SK-N-SH treated with all-trans-retinoic acid at 6 μM for 48 hours (cell line): ENCODE measurements around the gene RAPGEF1.

ENCODE experiments used
- ARNTL ChIP-seq: fragments of 450-650 bp; formaldehyde crosslinking; IDR thresholded peaks from 2 replicates; pipeline ENCODE4 v1.5.0; 2020; ENCODE audit warnings: low read depth, mild to moderate bottlenecking, moderate library complexity, borderline replicate concordance
- BACH2 ChIP-seq: fragments of 250-450 bp; sonication (Bioruptor Pico); IDR thresholded peaks from 2 replicates; pipeline ENCODE4 v1.9.0; 2021; ENCODE audit warnings: mild to moderate bottlenecking, borderline replicate concordance
- CREB5 ChIP-seq: fragments of 250-450 bp; sonication (Bioruptor Pico); IDR thresholded peaks from 2 replicates; pipeline ENCODE4 v1.5.1; 2020; ENCODE audit warnings: low read depth, mild to moderate bottlenecking, moderate library complexity
- OSR1 ChIP-seq: fragments of 250-450 bp; sonication (Bioruptor Pico); IDR thresholded peaks from 2 replicates; pipeline ENCODE4 v1.8.0; 2022; ENCODE audit warnings: moderate library complexity, mild to moderate bottlenecking, inconsistent platforms
- PATZ1 ChIP-seq: fragments of 250-450 bp; sonication (Bioruptor Pico); IDR thresholded peaks from 2 replicates; pipeline ENCODE4 v1.8.0; 2020; ENCODE audit warnings: mild to moderate bottlenecking, moderate library complexity, borderline replicate concordance
- POU6F1 ChIP-seq: fragments of 250-450 bp; sonication (Bioruptor Pico); IDR thresholded peaks from 2 replicates; pipeline ENCODE4 v1.8.0; 2021; ENCODE audit warnings: low read depth, mild to moderate bottlenecking, moderate library complexity, borderline replicate concordance
- PPARA ChIP-seq: fragments of 250-450 bp; sonication (Bioruptor Pico); IDR thresholded peaks from 2 replicates; pipeline ENCODE4 v1.5.0; 2020; ENCODE audit warnings: mild to moderate bottlenecking, borderline replicate concordance
- RARB ChIP-seq: fragments of 250-450 bp; sonication (Bioruptor Pico); IDR thresholded peaks from 2 replicates; pipeline ENCODE4 v1.8.0; 2021; ENCODE audit warnings: mild to moderate bottlenecking, moderate library complexity
- SNAI2 ChIP-seq: fragments of 250-450 bp; sonication (Bioruptor Pico); IDR thresholded peaks from 2 replicates; pipeline ENCODE4 v1.5.0; 2020; ENCODE audit warnings: mild to moderate bottlenecking, moderate library complexity
- TCF4 ChIP-seq: fragments of 250-450 bp; sonication (Bioruptor Pico); IDR thresholded peaks from 2 replicates; pipeline ENCODE4 v1.8.0; 2021; ENCODE audit warnings: mild to moderate bottlenecking, moderate library complexity, borderline replicate concordance
- ZC3H10 ChIP-seq: fragments of 250-450 bp; sonication (Bioruptor Pico); IDR thresholded peaks from 2 replicates; pipeline ENCODE4 v1.5.1; 2021; ENCODE audit warnings: mild to moderate bottlenecking, moderate library complexity
- ZFP30 ChIP-seq: fragments of 450-650 bp; formaldehyde crosslinking; IDR thresholded peaks from 2 replicates; pipeline ENCODE4 v1.5.0; 2022; ENCODE audit warnings: mild to moderate bottlenecking, moderate library complexity
- ZNF70 ChIP-seq: fragments of 450-650 bp; formaldehyde crosslinking; IDR thresholded peaks from 2 replicates; pipeline ENCODE4 v1.5.0; 2020; ENCODE audit warnings: mild to moderate bottlenecking, moderate library complexity
- ZNF8 ChIP-seq: fragments of 450-650 bp; formaldehyde crosslinking; IDR thresholded peaks from 2 replicates; pipeline ENCODE4 v1.5.0; 2020; ENCODE audit warnings: mild to moderate bottlenecking, moderate library complexity

GRCh38 chr9:131627648-131628458, 112.0 kb downstream of the RAPGEF1 start:
- no peak for TF ChIP-seq SNAI2
- no peak for TF ChIP-seq OSR1 (CRISPR knock-in tag)
- no peak for TF ChIP-seq ZFP30 (CRISPR knock-in tag)
- no peak for TF ChIP-seq POU6F1 (CRISPR knock-in tag)
- TF ChIP-seq ARNTL (CRISPR knock-in tag) = no peak
- TF ChIP-seq ZNF70 (CRISPR knock-in tag) = no peak
- TF ChIP-seq RARB (CRISPR knock-in tag) = no peak
- no peak for TF ChIP-seq PATZ1 (CRISPR knock-in tag)
- no peak for TF ChIP-seq PPARA (CRISPR knock-in tag)
- TF ChIP-seq ZC3H10 (CRISPR knock-in tag) = no peak
- TF ChIP-seq ZNF8 = no peak
- TF ChIP-seq TCF4 (CRISPR knock-in tag) = no peak
- TF ChIP-seq BACH2 = no peak
- TF ChIP-seq CREB5 (CRISPR knock-in tag) = no peak
